DOHH2 (cell line): ENCODE results near the gene CUL7.

Experiments used
- CTCF ChIP-seq: fragments of 200-600 bp; sonication (generic); IDR thresholded peaks from one replicate; pipeline ENCODE4 v1.5.1; 2014; ENCODE audit warnings: antibody characterized with exemption, mild to moderate bottlenecking, low read depth, low read length; ENCODE audit not compliant: poor library complexity, severe bottlenecking
- EZH2phosphoT487 ChIP-seq: fragments of 200-600 bp; sonication (generic); IDR thresholded peaks from 2 replicates; pipeline ENCODE4 v1.6.1; 2017; ENCODE audit warnings: borderline replicate concordance, mild to moderate bottlenecking, antibody characterized with exemption, low read length, moderate library complexity, mixed read lengths

GRCh38 chr6:43058531-43058930 lies 4.9 kb upstream of the CUL7 start:
- TF ChIP-seq CTCF (no peak), EZH2phosphoT487 (no peak)
